Activated T-cell treated with anti-CD3 and anti-CD28 coated beads, Interleukin-2, amount 50 U/mL, for 24 hours (primary cell): ENCODE measurements around the gene RACK1.
"Not testable (repeated sequence)": the region's sequence is repeated elsewhere in the genome, so short reads cannot be mapped to it uniquely, and the experiment has no call there.

Experiments used
- DNase-seq: peaks from one replicate; pipeline ENCODE4 v3.0.0-alpha.2; 2020
- H3K27ac Mint-ChIP-seq: 2 replicates; pipeline ENCODE4 v1.8.0; 2020; ENCODE audit warnings: mild to moderate bottlenecking, mixed read lengths
- H3K27me3 Mint-ChIP-seq: 2 replicates; pipeline ENCODE4 v1.8.0; 2020; ENCODE audit warnings: mixed read lengths
- H3K36me3 Mint-ChIP-seq: 2 replicates; pipeline ENCODE4 v1.8.0; 2020; ENCODE audit warnings: low read depth, mixed read lengths
- H3K4me1 Mint-ChIP-seq: 2 replicates; pipeline ENCODE4 v1.8.0; 2020; ENCODE audit warnings: low read depth, mixed read lengths
- H3K4me3 Mint-ChIP-seq: 2 replicates; pipeline ENCODE4 v1.8.0; 2020; ENCODE audit warnings: mild to moderate bottlenecking, moderate library complexity, mixed read lengths
- H3K9me3 Mint-ChIP-seq: 2 replicates; pipeline ENCODE4 v1.8.0; 2020; ENCODE audit warnings: mixed read lengths

Gene RACK1

GRCh38 chr5:181219262-181220177 lies 24.2 kb downstream of the RACK1 start:
- Mint-ChIP-seq H3K36me3 (peaks cover 14% of the 10 kb centered on the region), H3K9me3 (no peaks in the 10 kb centered on the region), H3K27me3 (peaks cover 6% of the 10 kb centered on the region), H3K4me1 (peaks cover 68% of the 10 kb centered on the region), H3K27ac (peak overlapping the region; percentile 15), H3K4me3 (peak overlapping the region; percentile 32)
- DNase-seq, result no peak

DNA sequence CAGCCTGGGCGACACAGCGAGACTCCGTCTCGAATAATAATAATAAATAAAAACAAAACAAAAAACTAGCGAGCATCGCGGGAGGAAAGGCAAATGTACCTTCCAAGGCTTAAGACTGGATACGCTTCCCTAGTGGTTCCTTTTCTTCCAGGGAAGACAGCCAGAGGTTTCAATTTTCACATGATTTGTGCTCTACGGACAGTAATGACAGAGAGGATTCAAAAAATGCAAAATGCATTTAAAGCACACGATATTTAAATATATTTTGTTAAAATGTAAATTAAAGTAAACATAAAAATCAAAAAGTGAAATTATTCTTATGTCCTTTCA lies 24.9 kb downstream of the RACK1 start:
- Mint-ChIP-seq H3K9me3 (no peaks in the 10 kb centered on the region), H3K4me1 (peaks cover 61% of the 10 kb centered on the region), H3K36me3 (peaks cover 7% of the 10 kb centered on the region), H3K27ac (peak overlapping the region; percentile 97), H3K27me3 (peaks cover 6% of the 10 kb centered on the region), H3K4me3 (peak overlapping the region; percentile 76)
- no peak for DNase-seq

DNA sequence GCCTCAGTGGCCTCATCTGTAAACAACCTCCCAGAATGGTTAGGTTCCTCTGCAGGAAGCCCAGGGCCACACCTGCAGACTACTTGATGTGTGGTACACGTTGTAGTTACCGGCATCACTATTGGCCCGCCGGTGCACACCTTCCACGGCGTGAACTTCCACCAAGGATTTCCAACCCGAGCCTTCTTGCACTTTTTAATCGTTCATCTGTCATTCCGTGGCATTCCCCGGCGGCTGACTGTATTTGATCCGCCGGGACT lies 26.0 kb downstream of the RACK1 start:
- Mint-ChIP-seq H3K4me1 (peaks cover 55% of the 10 kb centered on the region), H3K27me3 (peaks cover 6% of the 10 kb centered on the region), H3K27ac (peak overlapping the region; percentile 97), H3K9me3 (no peaks in the 10 kb centered on the region), H3K36me3 (peaks cover 2% of the 10 kb centered on the region), H3K4me3 (peak overlapping the region; percentile 76)
- peak; percentile 66 for DNase-seq

DNA sequence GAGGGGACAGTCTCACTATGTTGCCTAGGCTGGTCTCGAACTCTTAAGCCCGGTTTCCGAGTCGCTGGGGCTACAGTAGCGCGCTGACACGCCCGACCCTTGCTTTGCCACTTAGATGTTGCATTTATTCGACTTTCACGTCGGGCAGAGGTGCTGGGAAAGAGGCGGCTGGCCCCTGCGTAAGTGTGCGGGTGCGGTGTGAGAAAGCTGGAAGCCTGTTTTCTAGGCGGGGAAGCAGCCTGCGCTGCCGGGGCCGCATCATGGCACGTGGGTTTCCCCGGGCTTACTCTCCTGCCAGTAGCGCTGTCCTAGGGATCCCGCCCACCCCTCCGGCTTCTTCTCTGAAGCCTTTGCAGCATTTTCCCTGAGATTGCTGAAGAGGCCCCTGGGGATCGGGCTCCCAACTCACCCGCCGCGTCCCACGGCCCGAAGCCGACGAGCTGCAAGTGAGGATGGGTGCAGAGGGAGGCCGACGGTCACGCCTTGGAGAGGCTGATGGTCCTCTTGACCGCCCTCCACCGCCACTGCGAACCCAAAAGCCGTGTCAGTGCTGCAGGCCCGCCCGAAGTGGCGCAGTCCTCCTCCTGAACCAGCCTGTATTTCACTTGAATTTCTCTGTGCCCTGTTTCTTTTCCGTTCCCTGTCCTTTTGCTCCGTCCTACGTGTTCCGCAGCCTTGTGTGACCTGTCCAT lies 26.4 kb downstream of the RACK1 start:
- peak; percentile 79 for DNase-seq
- peaks cover 6% of the 10 kb centered on the region for H3K27me3 Mint-ChIP-seq
- peak overlapping the region; percentile 76 for H3K4me3 Mint-ChIP-seq
- peaks cover 1% of the 10 kb centered on the region for H3K36me3 Mint-ChIP-seq
- H3K27ac Mint-ChIP-seq, result peak overlapping the region; percentile 97
- peaks cover 51% of the 10 kb centered on the region for H3K4me1 Mint-ChIP-seq
- no peaks in the 10 kb centered on the region for H3K9me3 Mint-ChIP-seq

- Mint-ChIP-seq H3K36me3 (no peaks in the 10 kb centered on the region), H3K4me1 (peaks cover 44% of the 10 kb centered on the region), H3K9me3 (no peaks in the 10 kb centered on the region), H3K27me3 (peaks cover 3% of the 10 kb centered on the region), H3K4me3 (peak overlapping the region; percentile 82), H3K27ac (peak overlapping the region; percentile 69)
- peak; percentile 60 for DNase-seq
Measured at GRCh38 chr5:181215997-181216989, 27.4 kb downstream of the RACK1 start.

- H3K9me3 Mint-ChIP-seq, H3K27ac Mint-ChIP-seq, H3K36me3 Mint-ChIP-seq, H3K27me3 Mint-ChIP-seq, H3K4me3 Mint-ChIP-seq, DNase-seq: not testable (repeated sequence)
- H3K4me1 Mint-ChIP-seq, result peaks cover 31% of the 10 kb centered on the region
Measured at GRCh38 chr5:181214249-181214648, 29.5 kb downstream of the RACK1 start.

GRCh38 chr5:181212934-181213333 lies 30.8 kb downstream of the RACK1 start:
- no peak overlapping the region for H3K27ac Mint-ChIP-seq
- H3K27me3 Mint-ChIP-seq, result no peaks in the 10 kb centered on the region
- H3K4me3 Mint-ChIP-seq, result no peak overlapping the region
- H3K36me3 Mint-ChIP-seq, result no peaks in the 10 kb centered on the region
- H3K4me1 Mint-ChIP-seq, result peaks cover 30% of the 10 kb centered on the region
- DNase-seq, result no peak
- no peaks in the 10 kb centered on the region for H3K9me3 Mint-ChIP-seq

GRCh38 chr5:181212080-181212479 lies 31.6 kb downstream of the RACK1 start:
- Mint-ChIP-seq H3K27me3 (peaks cover 4% of the 10 kb centered on the region), H3K27ac (no peak overlapping the region), H3K36me3 (peaks cover 4% of the 10 kb centered on the region), H3K9me3 (no peaks in the 10 kb centered on the region), H3K4me1 (peaks cover 28% of the 10 kb centered on the region), H3K4me3 (no peak overlapping the region)
- DNase-seq, result no peak

DNA sequence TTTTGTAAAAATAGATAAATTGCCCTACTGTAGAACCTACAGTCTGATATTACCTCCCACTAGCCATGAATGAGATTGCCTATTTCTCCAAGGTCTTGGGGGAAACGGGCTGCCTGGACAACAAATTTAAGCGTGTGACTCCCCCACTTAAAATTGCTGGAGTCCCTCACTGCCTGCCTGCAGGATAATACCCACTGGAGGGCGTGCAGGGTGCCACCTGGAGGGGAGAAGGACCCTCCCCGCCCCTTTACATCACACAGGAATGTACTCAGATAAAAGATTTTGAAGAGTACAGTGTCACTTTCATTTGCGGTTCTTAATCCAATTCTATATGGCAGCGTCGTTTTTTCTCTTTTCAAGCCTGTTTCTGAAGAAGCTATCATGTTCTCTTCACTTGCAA lies 32.5 kb downstream of the RACK1 start:
- no peak for DNase-seq
- H3K27ac Mint-ChIP-seq, result no peak overlapping the region
- no peaks in the 10 kb centered on the region for H3K9me3 Mint-ChIP-seq
- peaks cover 29% of the 10 kb centered on the region for H3K4me1 Mint-ChIP-seq
- H3K36me3 Mint-ChIP-seq, result peaks cover 4% of the 10 kb centered on the region
- H3K27me3 Mint-ChIP-seq, result peaks cover 8% of the 10 kb centered on the region
- no peak overlapping the region for H3K4me3 Mint-ChIP-seq

DNA sequence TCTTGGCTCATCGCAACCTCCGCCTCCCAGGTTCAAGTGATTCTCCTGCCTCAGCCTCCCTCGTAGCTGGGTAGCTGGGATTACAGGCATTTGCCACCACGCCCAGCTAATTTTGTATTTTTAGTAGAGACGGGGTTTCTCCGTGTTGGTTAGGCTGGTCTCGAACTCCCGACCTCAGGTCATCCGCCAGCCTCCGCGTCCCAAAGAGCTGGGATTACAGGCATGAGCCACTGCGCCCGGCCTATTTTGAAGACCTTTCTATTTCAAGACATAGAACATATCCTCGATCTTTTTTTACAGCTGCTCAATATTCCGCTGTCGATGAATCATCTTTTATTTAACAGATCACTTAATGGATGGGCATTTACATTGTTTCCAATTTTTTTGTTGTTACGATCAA lies 33.0 kb downstream of the RACK1 start:
- not testable (repeated sequence) for H3K4me3 Mint-ChIP-seq, H3K27ac Mint-ChIP-seq, H3K9me3 Mint-ChIP-seq, DNase-seq, H3K36me3 Mint-ChIP-seq
- Mint-ChIP-seq H3K27me3 (peaks cover 13% of the 10 kb centered on the region), H3K4me1 (peaks cover 32% of the 10 kb centered on the region)

GRCh38 chr5:181210148-181210547 lies 33.6 kb downstream of the RACK1 start:
- H3K27ac Mint-ChIP-seq, H3K9me3 Mint-ChIP-seq, H3K36me3 Mint-ChIP-seq, H3K4me3 Mint-ChIP-seq, DNase-seq: not testable (repeated sequence)
- H3K4me1 Mint-ChIP-seq, result peaks cover 36% of the 10 kb centered on the region
- peaks cover 17% of the 10 kb centered on the region for H3K27me3 Mint-ChIP-seq

DNA sequence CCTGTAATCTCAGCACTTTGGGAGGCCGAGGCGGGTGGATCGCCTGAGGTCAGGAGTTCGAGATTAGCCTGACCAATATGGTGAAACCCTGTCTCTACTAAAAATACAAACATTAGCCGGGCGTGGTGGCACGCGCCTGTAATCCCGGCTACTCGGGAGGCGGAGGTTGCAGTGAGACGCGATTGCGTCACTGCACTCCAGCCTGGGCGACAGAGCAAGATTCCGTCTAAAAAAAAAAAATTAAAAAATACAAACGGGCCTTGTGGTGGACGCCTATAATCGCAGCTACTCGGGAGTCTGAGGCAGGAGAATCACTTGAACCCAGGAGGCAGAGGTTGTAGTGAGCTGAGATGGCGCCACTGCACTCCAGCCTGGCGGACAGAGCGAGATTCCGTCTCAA lies 34.7 kb downstream of the RACK1 start:
- not testable (repeated sequence) for H3K27ac Mint-ChIP-seq, H3K9me3 Mint-ChIP-seq, DNase-seq, H3K4me3 Mint-ChIP-seq, H3K36me3 Mint-ChIP-seq
- Mint-ChIP-seq H3K27me3 (peaks cover 24% of the 10 kb centered on the region), H3K4me1 (peaks cover 39% of the 10 kb centered on the region)

- H3K27ac Mint-ChIP-seq, result peak overlapping the region; percentile 95
- peaks cover 32% of the 10 kb centered on the region for H3K27me3 Mint-ChIP-seq
- DNase-seq, result no peak
- peaks cover 41% of the 10 kb centered on the region for H3K4me1 Mint-ChIP-seq
- H3K9me3 Mint-ChIP-seq, result no peaks in the 10 kb centered on the region
- peak overlapping the region; percentile 84 for H3K4me3 Mint-ChIP-seq
- H3K36me3 Mint-ChIP-seq, result peaks cover 4% of the 10 kb centered on the region
Measured at GRCh38 chr5:181207960-181208253, 35.8 kb downstream of the RACK1 start.

GRCh38 chr5:181207214-181207959 lies 36.3 kb downstream of the RACK1 start:
- Mint-ChIP-seq H3K4me1 (peaks cover 41% of the 10 kb centered on the region), H3K9me3 (no peaks in the 10 kb centered on the region), H3K36me3 (peaks cover 4% of the 10 kb centered on the region), H3K4me3 (peak overlapping the region; percentile 84), H3K27me3 (peaks cover 32% of the 10 kb centered on the region), H3K27ac (peak overlapping the region; percentile 95)
- DNase-seq, result peak; percentile 92
